Stimulated activated CD4-positive, alpha-beta T cell treated with anti-CD3 and anti-CD28 coated beads, Interleukin-12 subunit alpha, Interleukin-12 subunit beta, amount 100 ng/mL, for 48 hours (primary cell): ENCODE measurements around the gene HRK.

Experiments used
- DNase-seq, 3 donors: peaks; one replicate each; pipeline ENCODE4 v3.0.0-alpha.2; 2020; ENCODE audit warnings: low read depth in 2 of 3, low spot score in 1 of 3

HRK gene

DNA sequence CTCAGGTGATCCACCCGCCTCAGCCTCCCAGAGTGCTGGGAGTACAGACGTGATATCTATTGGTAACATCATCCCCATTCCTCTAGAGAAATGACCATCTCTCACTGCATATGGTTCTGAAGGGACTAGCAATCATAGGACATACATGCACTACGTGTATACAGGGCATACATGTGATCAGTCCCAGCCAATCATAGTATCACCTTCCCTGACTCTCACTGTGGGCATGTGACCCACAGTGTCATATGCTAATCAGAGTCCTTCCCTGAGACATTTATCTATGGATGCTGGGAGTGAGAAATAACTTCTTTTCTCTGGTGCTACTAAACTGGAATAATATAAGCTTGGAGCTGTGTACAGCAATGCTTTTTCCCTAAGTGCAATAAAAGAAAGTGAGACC lies 17.4 kb upstream of the HRK start:
- DNase-seq, result no peak

GRCh38 chr12:116897476-116897875 lies 16.2 kb upstream of the HRK start:
- no peak for DNase-seq

DNA sequence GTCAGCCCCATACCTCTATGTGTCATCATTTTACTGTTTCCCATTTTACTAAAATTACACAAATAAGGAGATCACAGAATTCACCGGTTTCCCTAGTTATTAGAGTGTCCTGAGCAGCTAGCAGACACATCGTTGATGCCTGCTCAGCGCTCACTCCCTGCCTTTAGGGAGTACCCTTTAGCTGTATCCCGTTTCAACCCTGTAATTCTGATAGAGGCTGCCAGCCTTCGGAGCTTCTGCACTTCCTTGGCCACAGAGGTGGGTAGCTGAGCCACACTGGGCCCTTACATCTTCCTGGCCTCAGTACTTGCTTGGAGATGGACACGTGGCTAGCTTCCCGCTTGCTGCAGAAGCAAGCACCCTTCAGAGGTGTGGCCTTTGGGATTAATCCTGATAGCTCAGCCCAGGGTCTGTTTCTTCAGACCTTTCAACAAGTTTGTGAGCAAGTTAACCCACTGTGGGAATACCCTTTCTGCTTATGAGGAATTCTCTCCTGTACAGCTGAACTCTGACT lies 15.2 kb upstream of the HRK start:
- DNase-seq, result no peak

- no peak for DNase-seq
Observed at GRCh38 chr12:116894913-116895312, 13.7 kb upstream of the HRK start.

- no peak for DNase-seq
Observed at GRCh38 chr12:116892349-116893140, 11.3 kb upstream of the HRK start.

DNA sequence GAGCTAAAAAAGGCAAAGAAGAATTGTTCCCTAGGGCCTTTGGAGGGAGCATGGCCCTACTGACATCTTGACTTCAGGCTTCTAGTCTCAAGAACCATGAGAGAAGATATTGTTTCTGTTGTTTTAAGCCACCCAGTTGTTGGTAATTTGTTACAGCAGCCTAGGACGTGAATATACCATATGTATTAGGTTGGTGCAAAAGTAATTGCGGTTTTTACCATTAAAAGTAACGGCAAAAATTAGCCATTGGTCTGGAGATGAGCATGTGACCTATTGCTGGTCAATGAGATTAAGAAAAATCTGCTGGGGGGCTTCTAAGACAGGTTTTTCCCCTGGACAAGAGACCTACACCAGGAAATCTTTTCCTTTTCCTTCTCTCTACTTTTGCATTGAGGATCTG lies 9.8 kb upstream of the HRK start:
- no peak for DNase-seq

DNA sequence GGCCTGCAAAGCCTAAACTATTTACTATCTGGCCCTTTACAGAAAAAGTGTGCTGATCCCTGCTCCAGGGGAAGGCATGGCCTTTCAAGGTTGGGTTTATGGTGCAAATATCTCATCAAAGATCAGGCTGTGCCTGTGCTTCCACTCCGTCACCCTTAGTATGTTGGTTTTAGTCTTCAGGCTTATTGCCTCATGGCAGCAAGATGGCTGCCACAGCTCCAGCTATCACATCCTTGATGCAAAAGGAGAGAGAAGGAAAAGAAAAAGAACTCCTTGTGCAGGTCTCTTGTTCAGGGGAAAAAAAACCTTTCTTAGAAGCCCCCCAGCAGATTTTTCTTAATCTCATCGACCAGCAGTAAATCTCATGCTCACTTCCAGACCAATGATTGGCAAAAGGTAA lies 9.1 kb upstream of the HRK start:
- DNase-seq, result no peak

DNA sequence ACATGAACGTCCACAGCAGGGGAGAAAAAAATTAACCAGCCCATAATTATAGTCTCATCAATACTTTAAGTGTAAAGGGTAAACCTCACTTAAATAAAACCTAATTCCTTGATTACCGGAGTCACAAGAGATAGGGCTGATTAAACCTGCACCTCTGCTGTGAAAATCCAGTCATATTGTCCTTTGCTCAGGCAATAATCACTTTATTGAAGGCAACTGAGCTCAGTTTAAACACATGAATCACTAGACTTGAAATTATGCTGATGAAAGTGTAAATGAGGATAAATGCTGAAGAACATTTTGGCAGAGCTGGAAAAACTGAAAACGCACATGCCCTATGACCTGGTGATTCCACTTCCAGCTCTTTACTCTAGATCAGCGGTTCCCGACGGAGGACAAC lies 6.7 kb upstream of the HRK start:
- no peak for DNase-seq

DNA sequence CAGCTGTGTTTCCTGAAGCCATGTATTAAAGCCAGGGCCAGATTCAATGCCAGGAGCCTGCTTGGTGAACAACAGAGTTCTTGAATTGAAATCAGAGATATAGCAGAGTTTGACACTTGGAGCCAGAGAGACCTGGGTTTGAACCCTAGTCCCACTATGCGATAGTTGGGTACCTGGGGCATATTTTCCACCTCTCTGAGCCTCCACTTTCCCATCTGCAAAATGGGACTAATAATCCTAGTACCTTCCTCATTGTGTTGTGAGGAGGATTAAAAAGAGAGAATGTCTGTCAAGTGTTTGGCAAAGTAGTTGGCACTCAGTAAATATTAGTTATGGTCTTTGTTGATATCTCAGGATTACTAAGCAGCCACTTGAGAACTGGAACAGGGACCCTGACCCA lies 6.0 kb upstream of the HRK start:
- DNase-seq, result no peak

DNA sequence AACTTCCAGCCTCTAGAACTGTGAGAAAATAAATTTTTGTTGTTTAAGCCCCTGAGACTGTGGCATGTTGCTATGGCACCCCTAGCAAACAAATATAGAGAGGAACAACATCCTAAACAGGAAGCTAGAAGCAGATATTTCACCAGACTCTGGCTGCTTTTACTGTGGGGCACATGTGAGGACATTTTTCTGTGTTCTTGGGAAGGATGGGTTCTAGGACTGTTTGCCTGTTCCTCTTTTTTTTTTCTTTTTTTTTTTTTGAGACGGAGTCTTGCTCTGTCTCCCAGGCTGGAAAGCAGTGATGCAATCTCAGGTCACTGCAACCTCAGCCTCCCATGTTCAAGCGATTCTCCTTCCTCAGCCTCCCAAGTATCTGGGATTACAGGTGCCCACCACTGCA lies 4.2 kb upstream of the HRK start:
- no peak for DNase-seq

DNA sequence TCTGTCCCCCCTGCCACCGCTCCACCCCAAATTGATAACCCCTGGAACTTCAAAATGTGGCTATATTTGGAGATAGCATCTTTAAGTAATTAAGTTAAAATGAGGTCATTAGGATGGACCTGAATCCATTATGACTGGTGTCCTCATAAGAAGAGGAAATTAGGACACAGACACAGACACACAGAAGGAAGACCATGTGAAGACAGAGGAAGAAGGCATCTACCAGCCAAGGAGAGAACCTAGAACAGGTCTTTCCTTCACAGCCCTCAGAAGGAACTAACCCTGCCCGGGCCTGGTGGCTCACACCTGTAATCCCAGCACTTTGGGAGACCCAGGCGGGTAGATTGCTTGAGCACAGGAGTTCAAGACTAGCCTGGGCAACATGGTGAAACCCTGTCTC lies 3.6 kb upstream of the HRK start:
- no peak for DNase-seq

DNA sequence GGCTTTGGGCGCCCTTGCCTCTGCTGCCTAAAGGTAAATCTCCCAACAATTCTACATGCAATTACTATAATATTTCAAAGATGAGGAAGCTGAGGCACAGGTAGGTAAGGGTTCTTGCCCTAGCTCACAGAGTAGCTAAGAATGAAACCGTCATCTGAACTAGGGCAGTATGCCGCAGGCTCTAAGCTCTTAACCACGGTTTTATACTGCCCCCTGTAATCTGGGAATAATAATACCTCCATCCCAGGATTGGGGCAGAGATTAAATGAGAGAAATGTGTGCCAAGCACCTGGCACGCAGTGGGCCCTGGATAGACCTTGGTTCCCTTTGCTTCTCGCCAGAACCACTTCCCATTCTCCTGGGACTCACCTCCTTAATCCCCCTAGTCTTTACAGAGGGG lies 1.5 kb upstream of the HRK start:
- DNase-seq, result no peak

GRCh38 chr12:116881877-116882507 lies 751 bp upstream of the HRK start:
- DNase-seq, result no peak

DNA sequence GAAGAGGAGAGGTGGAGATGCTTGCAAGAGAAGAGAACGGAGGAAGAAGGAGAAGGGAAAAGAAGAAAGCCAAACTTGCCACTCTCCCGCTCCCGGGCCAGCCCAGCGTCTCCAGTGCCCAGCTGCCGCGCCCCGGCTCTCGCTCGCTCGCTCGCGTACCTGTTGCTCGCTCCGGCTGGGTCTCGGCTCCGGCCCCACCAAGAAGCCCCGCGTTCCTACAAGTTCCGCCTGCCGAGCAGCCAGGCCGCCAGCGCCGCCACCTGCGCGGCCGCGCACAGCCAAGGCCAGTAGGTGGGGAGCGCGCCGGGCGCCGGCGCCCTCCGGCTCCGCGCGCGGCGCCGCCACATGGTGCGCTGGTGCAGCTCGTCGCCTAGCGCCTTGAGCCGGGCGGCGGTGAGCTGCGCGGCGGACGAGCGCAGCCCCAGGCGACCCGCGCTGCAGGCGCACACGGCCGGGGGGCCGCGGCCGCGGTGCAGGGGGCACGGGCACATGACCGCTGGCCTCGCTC lies 370 bp downstream of the HRK start:
- DNase-seq, result no peak

GRCh38 chr12:116880213-116880816 lies 926 bp downstream of the HRK start:
- no peak for DNase-seq

DNA sequence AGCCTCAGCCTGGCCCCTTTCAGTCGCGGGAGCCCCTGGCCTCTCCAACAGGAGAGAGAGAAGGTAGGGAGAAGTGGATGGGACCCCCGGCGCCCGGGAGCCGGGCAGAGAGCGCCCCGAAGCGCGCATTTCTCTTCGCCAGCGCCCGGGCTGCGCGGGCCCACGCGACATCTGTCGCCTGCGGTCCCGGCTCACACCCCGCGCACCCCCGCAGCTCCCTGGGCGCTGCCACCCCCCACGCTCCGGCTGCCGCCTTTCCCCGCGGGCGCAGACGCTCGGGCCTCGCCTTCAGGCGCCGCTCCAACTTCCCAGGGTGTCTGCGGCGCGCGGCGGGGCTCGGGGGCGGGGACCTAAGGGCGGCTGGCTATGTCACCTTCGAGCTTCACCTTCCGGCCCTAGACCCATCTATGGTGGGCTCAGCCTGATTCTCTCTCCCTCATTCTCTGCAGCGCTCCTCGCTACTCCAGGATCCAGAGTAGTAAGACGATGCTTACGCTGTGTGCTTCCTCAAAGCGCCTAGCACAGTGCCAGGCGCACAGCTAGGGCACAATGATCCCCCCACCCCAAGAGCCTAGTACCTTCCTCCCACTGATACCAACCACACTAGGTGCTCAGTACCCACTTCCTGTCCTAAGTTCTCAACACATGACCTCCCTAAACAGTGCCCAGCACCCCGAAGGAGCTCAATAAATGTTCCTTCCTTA lies 1.6 kb downstream of the HRK start:
- no peak for DNase-seq

DNA sequence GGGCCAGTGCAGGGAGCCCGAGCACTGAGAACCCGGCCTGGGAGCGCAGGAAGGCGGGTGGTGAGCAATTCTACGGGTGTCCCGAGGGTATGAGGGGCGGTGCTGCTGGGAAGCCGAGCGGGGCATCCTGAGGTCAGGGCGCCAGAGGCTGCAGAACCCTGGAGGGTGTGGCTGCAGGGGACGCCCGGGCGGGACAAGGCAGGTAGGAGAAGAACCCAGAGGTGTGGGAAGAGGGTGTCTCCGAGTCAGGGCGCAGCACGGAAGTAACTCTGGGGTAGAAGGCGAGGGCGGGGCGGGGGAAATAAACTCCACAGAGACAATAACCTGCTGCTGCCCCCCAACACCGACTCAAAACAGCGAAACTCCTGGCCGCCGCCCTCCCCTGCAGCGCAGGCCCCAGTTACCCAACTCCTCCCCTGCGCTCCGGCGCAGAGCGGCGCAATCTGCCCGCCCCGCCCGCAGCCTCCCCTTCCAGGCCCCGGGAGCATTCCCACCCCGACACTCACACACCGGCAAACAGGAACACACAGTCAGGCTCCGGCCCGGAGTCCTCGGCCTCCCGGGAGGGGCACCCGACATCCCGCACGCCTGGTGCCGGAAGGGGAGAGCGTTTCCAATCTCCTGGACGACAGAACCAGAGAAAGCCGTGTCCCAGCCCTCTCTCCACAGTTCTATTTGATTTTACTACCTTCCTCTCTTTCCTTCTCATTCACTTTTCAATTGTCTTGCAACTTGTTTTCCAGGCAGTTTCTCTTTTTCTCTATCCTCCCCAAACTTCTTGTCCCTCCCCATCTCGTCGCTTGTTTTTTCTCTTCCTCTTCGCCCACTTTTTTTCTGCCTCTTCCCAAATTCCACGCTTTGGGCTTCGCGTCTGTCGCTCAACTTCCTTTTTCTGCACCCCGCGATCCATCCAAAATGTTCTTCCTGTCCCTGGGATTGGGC lies 2.4 kb downstream of the HRK start:
- no peak for DNase-seq

- no peak for DNase-seq
Observed at GRCh38 chr12:116876151-116876869, 4.9 kb downstream of the HRK start.

DNA sequence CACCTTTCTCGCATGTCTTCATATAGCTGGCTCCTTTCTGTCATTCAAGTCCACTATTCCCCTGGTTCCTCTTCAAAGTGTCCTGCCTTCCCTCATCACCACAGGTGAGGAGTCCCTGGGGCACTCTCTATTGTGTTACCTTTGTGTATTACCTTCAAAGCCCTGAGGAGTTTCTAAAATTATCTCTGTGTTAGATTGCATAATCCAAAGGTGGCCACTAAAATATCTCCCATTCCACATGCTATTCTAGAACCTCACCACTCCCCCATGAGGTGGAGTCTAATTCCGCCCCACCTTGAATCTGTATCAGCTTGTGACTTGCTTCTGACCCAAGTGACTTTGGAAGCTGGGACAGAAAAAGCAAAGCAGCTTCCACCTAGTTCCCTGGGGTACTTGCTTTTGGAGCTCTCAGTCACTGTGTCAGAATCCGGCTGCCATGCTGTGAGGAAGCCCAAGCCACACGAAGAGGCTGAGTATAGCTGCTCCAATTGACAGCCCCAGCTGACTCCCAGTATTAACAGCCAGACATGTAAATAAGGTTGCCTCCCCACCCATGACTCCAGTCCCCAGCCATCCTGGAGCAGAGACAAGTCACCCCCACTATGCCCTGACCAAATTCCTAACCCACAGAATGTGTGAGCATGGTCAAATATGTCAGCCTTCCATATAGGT lies 6.8 kb downstream of the HRK start:
- DNase-seq, result no peak
